HepG2 (cell line): ENCODE data around the gene THEMIS. TPM values are rescaled to one million over a fixed set of nuclear protein-coding genes. Genes with fewer than 3 reads are reported as not detected.

Experiments used
- ATAC-seq: fragments of 200-7000 bp; cut with Tn5 transposase; 3 replicates; pipeline ENCODE4 v1.9.1; 2020; ENCODE audit warnings: mild to moderate bottlenecking, moderate library complexity
- BruUV-seq: library from RNA; stranded (reverse); fragments of 400-500 nt; replicated peaks from 2 replicates; lab custom pipeline; 2021; lab: Mats Ljungman, UMichigan
- CTCF ChIA-PET: fragments of 300-600 bp; formaldehyde crosslinking; extraction: SDS; loops from one replicate; lab custom pipeline; 2021; ENCODE audit warnings: low total read pairs, inconsistent platforms, low intra/inter-chr PET ratio; lab: Yijun Ruan, JAX
- POLR2A ChIA-PET: fragments of 350-600 bp; sonication (Branson Sonifier 250); formaldehyde crosslinking; loops from one replicate; lab custom pipeline; 2020; ENCODE audit warnings: antibody characterized with exemption, inconsistent platforms; lab: Yijun Ruan, JAX
- DNase-seq: peaks from one replicate; pipeline ENCODE4 v3.0.0-alpha.2; 2015; ENCODE audit warnings: low spot score
- FAIRE-seq: peaks from 3 replicates; lab custom pipeline; 2011; peaks lifted over from hg19 to GRCh38; lab: Jason Lieb, UNC
- H2AFZ ChIP-seq: one replicate; pipeline ENCODE4 v1.6.1; 2011; ENCODE audit warnings: low read length, inconsistent platforms
- H3K27ac ChIP-seq: fragments of 300-600 bp; 3 replicates; pipeline ENCODE4 v1.8.0; 2011; ENCODE audit warnings: mixed run types, mild to moderate bottlenecking, mixed read lengths, low read length, inconsistent platforms; ENCODE audit not compliant: insufficient read depth; ENCODE audit errors: extremely low read length
- H3K27me3 ChIP-seq, 2 experiments: fragments of 200-600 bp in 1 of 2; 2 replicates in 1 of 2; 3 replicates in 1 of 2; pipeline versions ENCODE4 v1.6.0 to v1.8.0; 2011; ENCODE audit warnings: low read length in 2 of 2, mild to moderate bottlenecking in 2 of 2, moderate library complexity in 2 of 2, inconsistent platforms in 1 of 2; ENCODE audit not compliant: insufficient read depth in 2 of 2, control insufficient read depth in 1 of 2
- H3K36me3 ChIP-seq, 2 experiments: fragments of 200-600 bp in 1 of 2; replicated peaks in 1 of 2; 2 replicates in 1 of 2; 3 replicates in 1 of 2; pipeline versions ENCODE4 v1.5.1 to v1.8.0; 2011; ENCODE audit warnings: low read length in 2 of 2, inconsistent platforms in 1 of 2; ENCODE audit not compliant: insufficient read depth in 2 of 2, control insufficient read depth in 1 of 2
- H3K4me1 ChIP-seq: 2 replicates; pipeline ENCODE4 v1.5.1; 2012; ENCODE audit warnings: low read length, inconsistent platforms; ENCODE audit not compliant: insufficient read depth
- H3K4me2 ChIP-seq: 2 replicates; pipeline ENCODE4 v1.6.0; 2011; ENCODE audit warnings: low read depth, low read length, inconsistent platforms
- H3K4me3 ChIP-seq, 3 experiments: fragments of 200-600 bp in 1 of 3; sonication (generic), shearing (Covaris generic) in 1 of 3; replicated peaks in 1 of 3; 2 replicates each; pipeline ENCODE4 v1.5.1; 2011 to 2016; ENCODE audit warnings: low read length in 3 of 3, inconsistent platforms in 2 of 3, low read depth in 2 of 3, mild to moderate bottlenecking in 2 of 3, control low read depth in 1 of 3, mixed read lengths in 1 of 3; ENCODE audit not compliant: insufficient read depth in 1 of 3
- H3K79me2 ChIP-seq: one replicate; pipeline ENCODE4 v1.6.1; 2011; ENCODE audit warnings: low read length, inconsistent platforms; ENCODE audit not compliant: insufficient read depth
- H3K9ac ChIP-seq: 2 replicates; pipeline ENCODE4 v1.6.0; 2011; ENCODE audit warnings: mild to moderate bottlenecking, low read depth, low read length, inconsistent platforms; ENCODE audit not compliant: insufficient read depth
- H3K9me3 ChIP-seq: 2 replicates; pipeline ENCODE4 v1.5.1; 2012; ENCODE audit warnings: mild to moderate bottlenecking, low read length
- H4K20me1 ChIP-seq: 2 replicates; pipeline ENCODE4 v1.6.0; 2011; ENCODE audit warnings: inconsistent platforms, mild to moderate bottlenecking, low read length, moderate library complexity; ENCODE audit not compliant: insufficient read depth
- HNF4A ChIP-seq: sonication (generic); formaldehyde crosslinking; IDR thresholded peaks from 2 replicates; pipeline ENCODE4 v1.4.0; 2020; ENCODE audit warnings: missing genetic modification reagents
- HOXA3 ChIP-seq: sonication (generic); formaldehyde crosslinking; IDR thresholded peaks from 2 replicates; pipeline ENCODE4 v1.5.0; 2020; ENCODE audit warnings: missing genetic modification reagents
- IRF2 ChIP-seq: IDR thresholded peaks from 2 replicates; pipeline ENCODE4 v1.6.1; 2018; ENCODE audit warnings: missing genetic modification reagents, missing compliant biosample characterization
- NAIF1 ChIP-seq: sonication (generic); formaldehyde crosslinking; IDR thresholded peaks from 2 replicates; pipeline ENCODE4 v1.5.0; 2020; ENCODE audit warnings: mild to moderate bottlenecking, missing genetic modification reagents, borderline replicate concordance
- NR3C1 ChIP-seq: sonication (generic); formaldehyde crosslinking; IDR thresholded peaks from 2 replicates; pipeline ENCODE4 v1.4.0; 2020; ENCODE audit warnings: missing genetic modification reagents
- SMARCE1 ChIP-seq: fragments of 450-650 bp; IDR thresholded peaks from 2 replicates; pipeline ENCODE4 v1.6.1; 2017; ENCODE audit warnings: borderline replicate concordance
- TAF1 ChIP-seq: sonication (generic); formaldehyde crosslinking; IDR thresholded peaks from 2 replicates; pipeline ENCODE4 v1.4.0; 2020; ENCODE audit warnings: missing genetic modification reagents
- ZNF20 ChIP-seq: sonication (generic); formaldehyde crosslinking; IDR thresholded peaks from 2 replicates; pipeline ENCODE4 v1.4.0; 2020; ENCODE audit warnings: mild to moderate bottlenecking, moderate library complexity, missing genetic modification reagents
- ZNF383 ChIP-seq: sonication (generic); formaldehyde crosslinking; IDR thresholded peaks from 2 replicates; pipeline ENCODE4 v1.4.0; 2020; ENCODE audit warnings: missing genetic modification reagents, mild to moderate bottlenecking, borderline replicate concordance
- ZNF839 ChIP-seq: sonication (generic); formaldehyde crosslinking; IDR thresholded peaks from 2 replicates; pipeline ENCODE4 v1.4.0; 2020; ENCODE audit warnings: missing genetic modification reagents, mild to moderate bottlenecking, borderline replicate concordance
- WGBS: methylation state at CpG from one replicate; pipeline ENCODE4 v1.1.6; 2017; ENCODE audit warnings: low lambda C conversion rate; 5-methylcytosine and 5-hydroxymethylcytosine counted together
- in situ Hi-C: cut with HindIII; loops from 2 replicates; pipeline ENCODE4 v1.10.0; 2017; ENCODE audit warnings: low pct_unique_long_range_greater_than_20kb; ENCODE audit not compliant: extremely low pct_ligation_motif_present
- intact Hi-C: fragments of 100-400 bp; cut with micrococcal nuclease; formaldehyde crosslinking; loops from one replicate; pipeline ENCODE4 v1.10.0; 2022; ENCODE audit not compliant: unreplicated experiment
- polyA plus RNA-seq, 8 experiments: library from polyadenylated mRNA; depleted of rRNA in 3 of 8; stranded (reverse) in 7 of 8; unstranded in 1 of 8; fragments of >200 nt; fragmentation: Illumina TruSeq in 4 of 8; extraction: Trizol in 4 of 8; gene quantifications; 2 replicates each; pipeline versions ENCODE4 v1.2.1 to v1.2.3, GENCODE V29; 2011 to 2016; ENCODE audit warnings: low read depth in 4 of 8, missing spikeins in 1 of 8, mixed read lengths in 1 of 8; ENCODE audit not compliant: insufficient read depth in 1 of 8
- total RNA-seq, 5 experiments: library from RNA; depleted of rRNA; stranded (reverse); fragments of >200 nt; fragmentation: Illumina TruSeq; extraction: Trizol; gene quantifications; 2 replicates each; pipeline ENCODE4 v1.2.3, GENCODE V29; 2016; ENCODE audit warnings: low read depth in 1 of 5
- TF ChIP-seq, protein P1 (sequence below): sonication (generic); formaldehyde crosslinking; IDR thresholded peaks from 2 replicates; pipeline ENCODE4 v1.8.0; 2022; ENCODE audit warnings: mild to moderate bottlenecking, missing genetic modification reagents
- TF ChIP-seq, protein P2 (sequence below): sonication (generic); formaldehyde crosslinking; IDR thresholded peaks from 2 replicates; pipeline ENCODE4 v1.4.0; 2020; ENCODE audit warnings: missing genetic modification reagents

THEMIS gene
- total and polyA plus RNA-seq, 2 of the 13 experiments (the other 11 are each of a cell fraction or from before 2014, with no cell fraction given) = not detected

DNA sequence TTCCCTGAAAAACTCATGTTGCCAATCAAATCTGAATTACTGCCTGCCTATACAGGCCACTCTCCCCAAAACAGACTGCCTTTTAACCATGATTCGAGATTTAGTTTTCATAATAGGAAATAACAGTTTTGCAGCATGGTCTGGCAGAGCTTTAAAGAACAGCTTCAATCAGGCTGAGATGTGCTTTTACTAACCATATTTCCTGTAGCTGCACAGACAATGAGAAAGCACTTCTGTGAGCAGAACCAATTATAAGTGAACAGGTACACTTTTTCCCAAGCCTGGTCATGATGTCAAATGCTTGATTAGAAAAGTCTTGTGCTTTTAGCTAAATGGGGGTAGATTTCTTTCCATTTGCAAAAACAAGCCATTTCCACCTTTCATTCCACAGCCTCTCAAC, 108.2 kb downstream of the THEMIS start:
- TF ChIP-seq TAF1 (CRISPR knock-in tag) = no peak
- 0% methylated on average over 1 of the region's 1 CpG for WGBS
- no peaks in the 10 kb centered on the region; a peak in 2 of 5 replicates for H3K27me3 ChIP-seq

DNA sequence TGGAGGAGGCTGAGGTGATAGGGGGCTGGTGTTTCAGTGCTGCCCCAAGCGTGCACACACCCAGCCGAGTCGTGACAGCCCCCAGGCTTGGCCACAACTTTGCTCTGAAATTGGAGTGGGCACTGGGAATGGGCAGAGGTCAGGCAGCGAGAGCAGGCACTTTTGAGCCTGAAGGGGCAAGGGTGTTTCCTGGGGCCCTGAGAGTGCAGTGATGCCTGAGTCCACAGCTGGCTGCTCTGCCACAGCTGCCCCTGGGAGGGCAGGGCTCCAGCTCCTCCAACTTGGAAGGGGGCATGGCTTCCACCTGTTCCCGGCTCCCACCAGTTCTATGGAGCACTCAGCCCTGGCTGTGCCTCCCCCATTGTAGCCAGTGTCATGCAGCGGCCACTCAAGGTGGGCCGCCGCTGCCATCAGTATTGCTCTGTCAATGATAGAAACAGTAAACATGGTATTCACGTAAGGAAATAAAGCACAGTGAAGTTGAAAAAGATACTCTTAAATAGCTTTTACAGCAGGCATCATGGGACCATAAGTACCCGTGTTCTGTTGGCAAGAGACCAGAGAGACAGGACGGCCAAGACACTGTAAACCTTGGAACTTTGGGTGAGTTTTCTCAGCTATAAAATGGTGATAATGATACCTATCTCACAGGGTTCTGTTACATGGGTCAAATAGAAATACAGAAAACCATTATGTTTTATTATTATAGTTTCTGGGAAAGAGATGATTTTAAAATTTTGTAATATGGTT, 108.9 kb downstream of the THEMIS start:
- FAIRE-seq = no peak

More for the DNA sequence above, 108.2 kb downstream of the THEMIS start:
- Histone ChIP-seq H3K27ac (no peak overlapping the region), H3K4me1 (no peaks in the 10 kb centered on the region), H3K4me3 (no peak overlapping the region), H3K4me2 (no peak overlapping the region), H3K36me3 (no peaks in the 10 kb centered on the region), H3K79me2 (no peaks in the 10 kb centered on the region), H4K20me1 (no peaks in the 10 kb centered on the region), H3K9ac (no peak overlapping the region), H3K9me3 (no peaks in the 10 kb centered on the region), H2AFZ (no peak overlapping the region)
- BruUV-seq = no TSS peak
- in situ Hi-C loops = no loop called here
- DNase-seq (no peak), ATAC-seq (no peak), FAIRE-seq (no peak)
- intact Hi-C loops = no loop called here
- CTCF ChIA-PET = no interaction called here
- POLR2A ChIA-PET = no interaction called here

More for the DNA sequence above, 108.9 kb downstream of the THEMIS start:
- H3K27ac ChIP-seq = no peak overlapping the region
- intact Hi-C loops (no loop called here), in situ Hi-C loops (no loop called here)
- DNase-seq (no peak), ATAC-seq (no peak; the same call in 2 of the 3 replicates)
- no peaks in the 10 kb centered on the region for H3K9me3 ChIP-seq
- H3K27me3 ChIP-seq = no peaks in the 10 kb centered on the region; a peak in 2 of 5 replicates
- CTCF ChIA-PET = no interaction called here
- H2AFZ ChIP-seq = no peak overlapping the region
- H4K20me1 ChIP-seq = no peaks in the 10 kb centered on the region
- H3K36me3 ChIP-seq = no peaks in the 10 kb centered on the region
- no peak overlapping the region for H3K9ac ChIP-seq
- H3K4me1 ChIP-seq = no peaks in the 10 kb centered on the region
- no peak overlapping the region for H3K4me2 ChIP-seq
- no peak overlapping the region for H3K4me3 ChIP-seq
- no peaks in the 10 kb centered on the region for H3K79me2 ChIP-seq
- no TSS peak for BruUV-seq
- no peak for TF ChIP-seq NR3C1 (CRISPR knock-in tag)
- TF ChIP-seq IRF2 (CRISPR knock-in tag) = no peak
- TF ChIP-seq, protein P1, sequence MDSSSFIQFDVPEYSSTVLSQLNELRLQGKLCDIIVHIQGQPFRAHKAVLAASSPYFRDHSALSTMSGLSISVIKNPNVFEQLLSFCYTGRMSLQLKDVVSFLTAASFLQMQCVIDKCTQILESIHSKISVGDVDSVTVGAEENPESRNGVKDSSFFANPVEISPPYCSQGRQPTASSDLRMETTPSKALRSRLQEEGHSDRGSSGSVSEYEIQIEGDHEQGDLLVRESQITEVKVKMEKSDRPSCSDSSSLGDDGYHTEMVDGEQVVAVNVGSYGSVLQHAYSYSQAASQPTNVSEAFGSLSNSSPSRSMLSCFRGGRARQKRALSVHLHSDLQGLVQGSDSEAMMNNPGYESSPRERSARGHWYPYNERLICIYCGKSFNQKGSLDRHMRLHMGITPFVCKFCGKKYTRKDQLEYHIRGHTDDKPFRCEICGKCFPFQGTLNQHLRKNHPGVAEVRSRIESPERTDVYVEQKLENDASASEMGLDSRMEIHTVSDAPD (CRISPR knock-in tag) = no peak
- no peak for TF ChIP-seq ZNF20 (CRISPR knock-in tag)
- TF ChIP-seq HOXA3 (CRISPR knock-in tag) = no peak
- no peak for TF ChIP-seq HNF4A (CRISPR knock-in tag)
- no peak for TF ChIP-seq NAIF1 (CRISPR knock-in tag)
- TF ChIP-seq SMARCE1 = no peak
- TF ChIP-seq ZNF383 (CRISPR knock-in tag) = no peak
- TF ChIP-seq, protein P2, sequence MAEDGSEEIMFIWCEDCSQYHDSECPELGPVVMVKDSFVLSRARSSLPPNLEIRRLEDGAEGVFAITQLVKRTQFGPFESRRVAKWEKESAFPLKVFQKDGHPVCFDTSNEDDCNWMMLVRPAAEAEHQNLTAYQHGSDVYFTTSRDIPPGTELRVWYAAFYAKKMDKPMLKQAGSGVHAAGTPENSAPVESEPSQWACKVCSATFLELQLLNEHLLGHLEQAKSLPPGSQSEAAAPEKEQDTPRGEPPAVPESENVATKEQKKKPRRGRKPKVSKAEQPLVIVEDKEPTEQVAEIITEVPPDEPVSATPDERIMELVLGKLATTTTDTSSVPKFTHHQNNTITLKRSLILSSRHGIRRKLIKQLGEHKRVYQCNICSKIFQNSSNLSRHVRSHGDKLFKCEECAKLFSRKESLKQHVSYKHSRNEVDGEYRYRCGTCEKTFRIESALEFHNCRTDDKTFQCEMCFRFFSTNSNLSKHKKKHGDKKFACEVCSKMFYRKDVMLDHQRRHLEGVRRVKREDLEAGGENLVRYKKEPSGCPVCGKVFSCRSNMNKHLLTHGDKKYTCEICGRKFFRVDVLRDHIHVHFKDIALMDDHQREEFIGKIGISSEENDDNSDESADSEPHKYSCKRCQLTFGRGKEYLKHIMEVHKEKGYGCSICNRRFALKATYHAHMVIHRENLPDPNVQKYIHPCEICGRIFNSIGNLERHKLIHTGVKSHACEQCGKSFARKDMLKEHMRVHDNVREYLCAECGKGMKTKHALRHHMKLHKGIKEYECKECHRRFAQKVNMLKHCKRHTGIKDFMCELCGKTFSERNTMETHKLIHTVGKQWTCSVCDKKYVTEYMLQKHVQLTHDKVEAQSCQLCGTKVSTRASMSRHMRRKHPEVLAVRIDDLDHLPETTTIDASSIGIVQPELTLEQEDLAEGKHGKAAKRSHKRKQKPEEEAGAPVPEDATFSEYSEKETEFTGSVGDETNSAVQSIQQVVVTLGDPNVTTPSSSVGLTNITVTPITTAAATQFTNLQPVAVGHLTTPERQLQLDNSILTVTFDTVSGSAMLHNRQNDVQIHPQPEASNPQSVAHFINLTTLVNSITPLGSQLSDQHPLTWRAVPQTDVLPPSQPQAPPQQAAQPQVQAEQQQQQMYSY (CRISPR knock-in tag) = no peak
- no peak for TF ChIP-seq ZNF839 (CRISPR knock-in tag)
- POLR2A ChIA-PET = no interaction called here
- 17% methylated on average over 11 of the region's 11 CpGs for WGBS
